ENCODE measurements around the gene MCTP1. TPM values are rescaled to one million over a fixed set of nuclear protein-coding genes. Genes with fewer than 3 reads are reported as not detected.
"Not testable (repeated sequence)": the region's sequence is repeated elsewhere in the genome, so short reads cannot be mapped to it uniquely, and the experiment has no call there.

Gene MCTP1
- total RNA-seq, 1 experiment from 2014 or later, result 5.6 TPM

- no peak for TF ChIP-seq NR2C2 (CRISPR knock-in tag; IDR thresholded peaks at IDR 0.05)
- no peak for TF ChIP-seq MXD4 (CRISPR knock-in tag; IDR thresholded peaks at IDR 0.05; ENCODE audit: borderline replicate concordance)
- no peak for TF ChIP-seq SP1 (CRISPR knock-in tag; conservative IDR thresholded peaks at IDR 0.05)
- no peak for TF ChIP-seq ZNF219 (CRISPR knock-in tag; IDR thresholded peaks at IDR 0.05; ENCODE audit: borderline replicate concordance)
- TF ChIP-seq ZNF512 (CRISPR knock-in tag; IDR thresholded peaks at IDR 0.05; ENCODE audit: borderline replicate concordance), result no peak
- TF ChIP-seq GABPB1 (CRISPR knock-in tag; IDR thresholded peaks at IDR 0.05), result no peak
- no peak for TF ChIP-seq CBFB (CRISPR knock-in tag; IDR thresholded peaks at IDR 0.05; ENCODE audit: low read depth)
- TF ChIP-seq GTF2I (CRISPR knock-in tag; conservative IDR thresholded peaks at IDR 0.05), result no peak
Observed at GRCh38 chr5:95007921-95008597, 276.8 kb downstream of the MCTP1 start (continued).

GRCh38 chr5:95005811-95006210 is 279.1 kb downstream of the MCTP1 start:
- H3K9me3 Mint-ChIP-seq, result peaks cover 60% of the 10 kb centered on the region
- CTCF ChIA-PET, result no interaction called here

GRCh38 chr5:94998670-94999069 is 286.2 kb downstream of the MCTP1 start:
- no peak for ATAC-seq
- no peak overlapping the region for H3K27ac Mint-ChIP-seq
- POLR2A ChIA-PET, result no interaction called here

More at GRCh38 chr5:95005811-95006210, 279.1 kb downstream of the MCTP1 start:
- no peak for ATAC-seq
- Mint-ChIP-seq H3K27me3 (ENCODE audit: low read depth) (peaks cover 3% of the 10 kb centered on the region; the same call in 1 of the 2 replicates), H3K27ac (no peak overlapping the region), H3K36me3 (peaks cover 46% of the 10 kb centered on the region), H3K4me1 (peaks cover 9% of the 10 kb centered on the region), H3K4me3 (no peak overlapping the region)
- POLR2A ChIA-PET, result no interaction called here
- TF ChIP-seq PRDM15 (CRISPR knock-in tag; IDR thresholded peaks at IDR 0.05), result no peak
- DNase-seq (ENCODE audit: low spot score), result no peak

GRCh38 chr5:94994537-94994936 is 290.4 kb downstream of the MCTP1 start:
- H3K4me3 Mint-ChIP-seq; H3K27ac Mint-ChIP-seq; CTCF ChIA-PET; POLR2A ChIA-PET; H3K9me3 Mint-ChIP-seq; H3K36me3 Mint-ChIP-seq; H3K27me3 Mint-ChIP-seq (ENCODE audit: low read depth); DNase-seq (ENCODE audit: low spot score); ATAC-seq: not testable (repeated sequence)
- peaks cover 31% of the 10 kb centered on the region for H3K4me1 Mint-ChIP-seq

More at GRCh38 chr5:94998670-94999069, 286.2 kb downstream of the MCTP1 start:
- no peak overlapping the region for H3K4me3 Mint-ChIP-seq
- peaks cover 26% of the 10 kb centered on the region for H3K9me3 Mint-ChIP-seq
- DNase-seq (ENCODE audit: low spot score), result no peak
- H3K36me3 Mint-ChIP-seq, result peaks cover 20% of the 10 kb centered on the region
- peaks cover 27% of the 10 kb centered on the region for H3K4me1 Mint-ChIP-seq
- TF ChIP-seq ZNF317 (CRISPR knock-in tag; IDR thresholded peaks at IDR 0.05; ENCODE audit: borderline replicate concordance, low read depth) (no peak), FOXP4 (CRISPR knock-in tag; IDR thresholded peaks at IDR 0.05) (no peak), E2F1 (CRISPR knock-in tag; IDR thresholded peaks at IDR 0.05) (no peak)
- H3K27me3 Mint-ChIP-seq (ENCODE audit: low read depth), result no peaks in the 10 kb centered on the region; the same call in 1 of the 2 replicates
- CTCF ChIA-PET, result no interaction called here

Data from WTC11 (cell line).